ENCODE measurements around the gene TPM2. TPM values are rescaled to one million over a fixed set of nuclear protein-coding genes. Genes with fewer than 3 reads are reported as not detected.

TPM2 gene
- polyA plus RNA-seq, 1 experiment = 1,535 TPM

GRCh38 chr9:35656348-35656747 is 33.4 kb downstream of the TPM2 start:
- H3K27ac ChIP-seq (ENCODE audit: low read depth, low read length) = no peak overlapping the region
- DNase-seq (ENCODE audit: low read depth, low spot score) = no peak
- TF ChIP-seq CTCF (IDR thresholded peaks at IDR 0.05; ENCODE audit: low read depth, low read length) = no peak
- no peaks in the 10 kb centered on the region for H3K27me3 ChIP-seq (ENCODE audit: control insufficient read depth, insufficient read depth, low read length)
- H3K4me3 ChIP-seq (ENCODE audit: low read depth, low read length) = no peak overlapping the region
- peaks cover 3% of the 10 kb centered on the region; the same call in 1 of the 2 replicates for H3K9me3 ChIP-seq (ENCODE audit: control insufficient read depth, insufficient read depth, low read length)
- ChIA-PET CTCF (interaction anchor here (1.0 to 3.7 kb wide), 4 partner anchors 9 to 73 kb away, joined by 3 to 30 read pairs (median 10); partner anchors contain the start of genes CREB3 and TLN1), POLR2A (interaction anchor here (3.8 kb wide), 1 partner anchor 31 kb away, joined by 75 read pairs; the partner anchor contains the start of gene TPM2)

GRCh38 chr9:35653611-35654010 is 36.1 kb downstream of the TPM2 start:
- Histone ChIP-seq H3K4me3 (ENCODE audit: low read depth, low read length) (no peak overlapping the region), H3K27ac (ENCODE audit: low read depth, low read length) (no peak overlapping the region), H3K27me3 (ENCODE audit: control insufficient read depth, insufficient read depth, low read length) (no peaks in the 10 kb centered on the region), H3K9me3 (ENCODE audit: control insufficient read depth, insufficient read depth, low read length) (peaks cover 3% of the 10 kb centered on the region; the same call in 1 of the 2 replicates)
- no peak for TF ChIP-seq CTCF (IDR thresholded peaks at IDR 0.05; ENCODE audit: low read depth, low read length)
- no peak for DNase-seq (ENCODE audit: low read depth, low spot score)
- ChIA-PET POLR2A (interaction anchor here (0.6 kb wide), 1 partner anchor 75 kb away, joined by 3 read pairs; no protein-coding TSS in a partner anchor), CTCF (interaction anchor here (0.5 to 1.0 kb wide), 3 partner anchors 37 to 78 kb away, joined by 5 to 6 read pairs (median 5); no protein-coding TSS in a partner anchor)

- POLR2A ChIA-PET = no interaction called here
- H3K27me3 ChIP-seq (ENCODE audit: control insufficient read depth, insufficient read depth, low read length) = no peaks in the 10 kb centered on the region
- DNase-seq (ENCODE audit: low read depth, low spot score) = no peak
- no peak overlapping the region for H3K27ac ChIP-seq (ENCODE audit: low read depth, low read length)
- TF ChIP-seq CTCF (IDR thresholded peaks at IDR 0.05; ENCODE audit: low read depth, low read length) = no peak
- CTCF ChIA-PET = interaction anchor here (1.0 kb wide), 1 partner anchor 42 kb away, joined by 6 read pairs; no protein-coding TSS in a partner anchor
- H3K9me3 ChIP-seq (ENCODE audit: control insufficient read depth, insufficient read depth, low read length) = peaks cover 3% of the 10 kb centered on the region; the same call in 1 of the 2 replicates
- H3K4me3 ChIP-seq (ENCODE audit: low read depth, low read length) = no peak overlapping the region
Observed at GRCh38 chr9:35652829-35653209, 36.9 kb downstream of the TPM2 start.

GRCh38 chr9:35651956-35652828 is 37.5 kb downstream of the TPM2 start:
- Histone ChIP-seq H3K9me3 (ENCODE audit: control insufficient read depth, insufficient read depth, low read length) (peaks cover 3% of the 10 kb centered on the region; the same call in 1 of the 2 replicates), H3K4me3 (ENCODE audit: low read depth, low read length) (no peak overlapping the region), H3K27ac (ENCODE audit: low read depth, low read length) (no peak overlapping the region), H3K27me3 (ENCODE audit: control insufficient read depth, insufficient read depth, low read length) (no peaks in the 10 kb centered on the region)
- no peak for DNase-seq (ENCODE audit: low read depth, low spot score)
- TF ChIP-seq CTCF (IDR thresholded peaks at IDR 0.05; ENCODE audit: low read depth, low read length) = no peak
- POLR2A ChIA-PET = no interaction called here
- CTCF ChIA-PET = interaction anchor here (1.0 to 1.1 kb wide), 2 partner anchors 43 to 48 kb away, joined by 4 to 6 read pairs; no protein-coding TSS in a partner anchor
